ENCODE measurements around the gene TIPARP.

DNA sequence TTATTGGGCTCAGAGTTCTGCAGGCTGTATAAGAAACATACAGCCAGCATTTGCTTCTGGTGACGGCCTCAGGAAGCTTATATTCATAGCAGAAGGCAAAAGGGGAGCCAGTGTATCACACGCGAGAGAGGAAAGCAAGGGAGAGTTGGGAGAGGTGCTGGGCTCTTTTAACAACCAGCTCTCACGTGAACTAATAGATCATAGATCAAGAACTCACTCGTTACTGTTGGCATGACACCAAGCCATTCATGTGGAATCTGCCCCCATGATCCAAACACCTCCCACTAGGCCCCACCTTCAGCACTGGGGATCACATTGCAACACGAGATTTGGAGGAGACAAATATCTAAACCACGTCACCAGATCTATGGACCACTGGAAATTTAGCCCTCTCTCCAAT is 70.2 kb downstream of the TIPARP start:
- TF ChIP-seq, protein P1, sequence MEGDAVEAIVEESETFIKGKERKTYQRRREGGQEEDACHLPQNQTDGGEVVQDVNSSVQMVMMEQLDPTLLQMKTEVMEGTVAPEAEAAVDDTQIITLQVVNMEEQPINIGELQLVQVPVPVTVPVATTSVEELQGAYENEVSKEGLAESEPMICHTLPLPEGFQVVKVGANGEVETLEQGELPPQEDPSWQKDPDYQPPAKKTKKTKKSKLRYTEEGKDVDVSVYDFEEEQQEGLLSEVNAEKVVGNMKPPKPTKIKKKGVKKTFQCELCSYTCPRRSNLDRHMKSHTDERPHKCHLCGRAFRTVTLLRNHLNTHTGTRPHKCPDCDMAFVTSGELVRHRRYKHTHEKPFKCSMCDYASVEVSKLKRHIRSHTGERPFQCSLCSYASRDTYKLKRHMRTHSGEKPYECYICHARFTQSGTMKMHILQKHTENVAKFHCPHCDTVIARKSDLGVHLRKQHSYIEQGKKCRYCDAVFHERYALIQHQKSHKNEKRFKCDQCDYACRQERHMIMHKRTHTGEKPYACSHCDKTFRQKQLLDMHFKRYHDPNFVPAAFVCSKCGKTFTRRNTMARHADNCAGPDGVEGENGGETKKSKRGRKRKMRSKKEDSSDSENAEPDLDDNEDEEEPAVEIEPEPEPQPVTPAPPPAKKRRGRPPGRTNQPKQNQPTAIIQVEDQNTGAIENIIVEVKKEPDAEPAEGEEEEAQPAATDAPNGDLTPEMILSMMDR (IDR thresholded peaks at IDR 0.05): no peak
- no peak for TF ChIP-seq ZFX (IDR thresholded peaks at IDR 0.05; ENCODE audit: borderline replicate concordance)
